Measurements from ENCODE around the gene KLHL4. TPM values are rescaled to one million over a fixed set of nuclear protein-coding genes. Genes with fewer than 3 reads are reported as not detected.

Gene KLHL4
- total and polyA plus RNA-seq, 10 donors: 0.20 to 3.6 (median 2.6) TPM

- no peaks in the 10 kb centered on the region for H3K4me1 ChIP-seq
- TF ChIP-seq POLR2A (IDR thresholded peaks at IDR 0.05): no peak
- no peak for TF ChIP-seq CTCF (IDR thresholded peaks at IDR 0.05 in 8 of 11, conservative IDR thresholded peaks at IDR 0.05 in 3 of 11)
- TF ChIP-seq POLR2AphosphoS5 (IDR thresholded peaks at IDR 0.05): no peak
- H3K9me3 ChIP-seq: no peaks in the 10 kb centered on the region
- no peak overlapping the region for H3K27ac ChIP-seq
- intact Hi-C loops (cut with DNase I; ENCODE audit: low total_unique reads): no loop called here
- peaks cover 0 to 5% (median 0%) of the 10 kb centered on the region in 7 donors for H3K27me3 ChIP-seq (replicated peaks in 1 of 7)
- H3K36me3 ChIP-seq: no peaks in the 10 kb centered on the region
- no peak for DNase-seq
- no peak overlapping the region for H3K4me3 ChIP-seq
- 73 to 90% (median 80%) methylated on average over 2 of the region's 2 CpGs for WGBS, 5 donors
Observed at GRCh38 chrX:87489071-87489470, 28.5 kb upstream of the KLHL4 start.

GRCh38 chrX:87515836-87516235 lies 1.8 kb upstream of the KLHL4 start:
- no peak for DNase-seq

GRCh38 chrX:87516717-87517121 lies 883 bp upstream of the KLHL4 start:
- Histone ChIP-seq H3K4me3 (no peak overlapping the region), H3K36me3 (no peaks in the 10 kb centered on the region), H3K27me3 (replicated peaks in 1 of 7) (peaks cover 0 to 7% (median 0%) of the 10 kb centered on the region in 7 donors), H3K4me1 (no peaks in the 10 kb centered on the region), H3K9me3 (no peaks in the 10 kb centered on the region), H3K27ac (no peak overlapping the region)
- intact Hi-C loops (cut with DNase I; ENCODE audit: low total_unique reads): no loop called here
- TF ChIP-seq CTCF (IDR thresholded peaks at IDR 0.05 in 8 of 11, conservative IDR thresholded peaks at IDR 0.05 in 3 of 11) (no peak), POLR2AphosphoS5 (IDR thresholded peaks at IDR 0.05) (no peak), POLR2A (IDR thresholded peaks at IDR 0.05) (no peak)
- DNase-seq: no peak

More at GRCh38 chrX:87515836-87516235, 1.8 kb upstream of the KLHL4 start:
- Histone ChIP-seq H3K27me3 (replicated peaks in 1 of 7) (peaks cover 0 to 7% (median 0%) of the 10 kb centered on the region in 7 donors), H3K27ac (no peak overlapping the region), H3K36me3 (no peaks in the 10 kb centered on the region), H3K4me3 (no peak overlapping the region), H3K9me3 (no peaks in the 10 kb centered on the region), H3K4me1 (no peaks in the 10 kb centered on the region)
- WGBS, 5 donors: 84 to 91% (median 86%) methylated on average over 1 of the region's 1 CpG
- TF ChIP-seq CTCF (IDR thresholded peaks at IDR 0.05 in 8 of 11, conservative IDR thresholded peaks at IDR 0.05 in 3 of 11) (no peak), POLR2AphosphoS5 (IDR thresholded peaks at IDR 0.05) (no peak), POLR2A (IDR thresholded peaks at IDR 0.05) (no peak)
- intact Hi-C loops (cut with DNase I; ENCODE audit: low total_unique reads): no loop called here

GRCh38 chrX:87518504-87518903 lies 902 bp downstream of the KLHL4 start:
- peaks cover 0 to 7% (median 0%) of the 10 kb centered on the region in 7 donors for H3K27me3 ChIP-seq (replicated peaks in 1 of 7)
- H3K4me1 ChIP-seq: no peaks in the 10 kb centered on the region
- H3K9me3 ChIP-seq: no peaks in the 10 kb centered on the region
- peak overlapping the region in 4 of 8 donors; percentile 6 to 53 (median 24) for H3K4me3 ChIP-seq
- intact Hi-C loops (cut with DNase I; ENCODE audit: low total_unique reads): no loop called here
- H3K36me3 ChIP-seq: no peaks in the 10 kb centered on the region
- H3K27ac ChIP-seq: peak overlapping the region in 5 of 8 donors; percentile 31 to 67 (median 61)
- DNase-seq: no peak
- TF ChIP-seq POLR2AphosphoS5 (IDR thresholded peaks at IDR 0.05): no peak
- no peak for TF ChIP-seq CTCF (IDR thresholded peaks at IDR 0.05 in 8 of 11, conservative IDR thresholded peaks at IDR 0.05 in 3 of 11)
- TF ChIP-seq POLR2A (IDR thresholded peaks at IDR 0.05): no peak
- 15 to 51% (median 25%) methylated on average over 6 of the region's 6 CpGs for WGBS, 5 donors
